HG03095 (cell line): ENCODE results near the gene MGAT1.
"Not testable (repeated sequence)": the region's sequence is repeated elsewhere in the genome, so short reads cannot be mapped to it uniquely, and the experiment has no call there.

Source experiments
- ATAC-seq: cut with Tn5 transposase; IDR thresholded peaks from one replicate; pipeline ENCODE4 v1.9.1; 2021; ENCODE audit warnings: moderate library complexity; ENCODE audit not compliant: unreplicated experiment

MGAT1 gene

GRCh38 chr5:180786531-180787398 is 15.8 kb downstream of the MGAT1 start:
- no peak for ATAC-seq

- no peak for ATAC-seq
Observed at GRCh38 chr5:180785794-180786221, 16.8 kb downstream of the MGAT1 start.

- ATAC-seq: no peak
Observed at GRCh38 chr5:180785121-180785781, 17.4 kb downstream of the MGAT1 start.

- ATAC-seq: no peak
Observed at GRCh38 chr5:180784497-180785097, 18.0 kb downstream of the MGAT1 start.

DNA sequence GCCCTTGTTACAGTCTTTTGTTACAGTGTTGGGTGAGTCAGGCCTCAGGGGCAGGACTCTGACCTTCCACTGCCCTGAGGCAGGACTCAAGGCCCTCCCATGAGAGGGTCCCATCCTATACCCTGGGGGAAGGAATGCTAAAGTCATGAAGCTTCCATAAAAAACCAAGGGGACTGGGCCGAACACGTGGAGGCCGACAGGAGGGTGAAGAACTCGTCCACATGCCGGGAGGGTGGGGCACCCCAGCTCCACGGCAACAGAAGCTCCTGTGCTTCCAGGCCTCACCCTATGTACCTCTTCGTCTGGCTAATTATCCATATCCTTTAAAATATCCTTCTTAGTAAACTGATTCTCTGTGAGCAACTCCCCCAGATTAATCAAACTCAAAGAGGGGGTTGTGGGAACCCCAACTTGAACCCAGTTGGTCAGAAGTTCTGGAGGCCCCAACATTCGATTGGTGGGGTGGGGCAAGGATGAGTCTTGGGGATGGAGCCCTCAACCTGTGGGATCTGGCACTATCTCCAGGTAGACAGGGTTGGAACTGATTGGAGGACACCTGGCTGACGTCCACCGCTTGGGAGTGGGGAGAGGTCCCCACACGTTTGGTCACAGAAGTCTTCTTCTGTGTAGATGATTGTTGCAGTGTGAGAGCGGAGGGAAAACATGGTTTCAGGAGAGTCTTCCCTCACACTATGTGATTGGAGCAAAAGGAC is 19.1 kb downstream of the MGAT1 start:
- no peak for ATAC-seq

DNA sequence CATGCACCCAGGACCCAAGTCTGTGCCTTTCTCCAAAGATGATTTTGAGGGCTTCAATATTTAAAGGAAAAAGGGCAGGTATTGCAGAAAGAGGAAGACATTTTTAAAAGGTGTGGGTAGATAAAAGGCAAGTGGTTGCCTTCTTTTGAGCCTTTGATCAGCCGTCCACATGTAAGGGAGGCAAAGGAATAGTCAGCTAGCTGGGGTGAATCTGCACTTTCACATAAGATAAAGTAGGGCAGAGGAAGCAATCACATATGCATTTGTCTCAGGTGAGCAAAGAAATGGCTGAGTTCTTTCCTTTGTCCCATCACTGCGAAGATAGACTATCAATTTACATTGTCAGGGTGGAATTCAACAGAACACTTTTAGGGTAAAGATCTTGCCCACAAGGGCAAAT is 19.9 kb downstream of the MGAT1 start:
- ATAC-seq: no peak

DNA sequence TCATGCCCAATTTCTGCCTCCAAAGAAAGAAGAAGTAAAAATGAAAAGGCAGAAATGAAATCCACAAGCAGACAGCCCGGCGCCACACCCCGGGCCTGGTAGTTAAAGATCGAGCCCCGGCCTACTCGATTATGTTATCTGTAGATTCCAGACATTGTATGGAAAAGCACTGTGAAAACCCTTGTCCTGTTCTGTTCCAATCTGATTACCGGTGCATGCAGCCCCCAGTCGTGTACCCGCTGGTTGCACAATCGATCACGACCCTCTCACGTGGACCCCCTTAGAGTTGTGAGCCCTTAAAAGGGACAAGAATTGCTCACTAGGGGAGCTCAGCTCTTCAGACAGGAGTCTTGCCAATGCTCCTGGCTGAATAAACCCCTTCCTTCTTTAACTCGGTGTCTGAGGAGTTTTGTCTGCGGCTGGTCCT is 20.7 kb downstream of the MGAT1 start:
- not testable (repeated sequence) for ATAC-seq

- no peak for ATAC-seq
Observed at GRCh38 chr5:180779985-180780610, 22.5 kb downstream of the MGAT1 start.

GRCh38 chr5:180777475-180777874 is 25.1 kb downstream of the MGAT1 start:
- ATAC-seq: no peak

GRCh38 chr5:180776376-180776775 is 26.2 kb downstream of the MGAT1 start:
- no peak for ATAC-seq

DNA sequence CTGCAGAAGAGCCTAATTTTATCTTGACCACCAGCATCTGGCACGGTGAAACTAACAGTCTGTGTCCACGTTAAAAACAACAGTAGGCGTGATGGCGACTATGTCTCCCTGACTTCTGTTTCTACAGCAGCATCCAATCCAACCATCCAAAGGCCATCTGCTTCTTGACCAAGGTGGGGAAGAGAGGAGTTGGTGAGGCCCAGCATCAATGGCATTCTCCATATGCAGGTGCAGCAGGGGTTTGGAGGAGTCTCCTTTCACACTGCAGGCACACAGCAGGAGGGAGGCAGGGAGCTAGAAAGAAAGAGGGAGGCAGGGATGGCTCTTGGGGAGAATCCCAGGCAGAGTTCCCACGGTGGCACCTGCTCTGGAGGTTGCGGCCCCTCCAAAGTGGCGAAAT is 27.0 kb downstream of the MGAT1 start:
- ATAC-seq: no peak

DNA sequence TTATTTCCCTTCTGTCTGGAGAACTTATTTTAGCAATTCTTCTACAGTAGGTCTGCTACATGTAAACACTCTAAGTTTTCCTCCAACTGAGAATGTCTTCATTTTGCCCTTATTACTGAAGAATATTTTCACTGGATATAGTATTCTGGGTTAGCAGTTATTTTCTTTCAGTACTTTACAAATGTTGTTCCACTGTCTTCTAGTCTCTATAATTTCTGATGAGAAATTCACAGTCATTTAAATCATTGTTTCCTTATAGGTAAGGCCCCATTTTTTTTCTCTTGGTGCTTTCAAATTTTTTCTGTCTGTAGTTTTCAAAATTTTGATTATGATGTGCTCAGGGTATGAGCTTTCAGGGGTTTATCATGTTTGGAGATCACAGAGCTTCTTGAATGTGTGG is 30.8 kb downstream of the MGAT1 start:
- no peak for ATAC-seq

DNA sequence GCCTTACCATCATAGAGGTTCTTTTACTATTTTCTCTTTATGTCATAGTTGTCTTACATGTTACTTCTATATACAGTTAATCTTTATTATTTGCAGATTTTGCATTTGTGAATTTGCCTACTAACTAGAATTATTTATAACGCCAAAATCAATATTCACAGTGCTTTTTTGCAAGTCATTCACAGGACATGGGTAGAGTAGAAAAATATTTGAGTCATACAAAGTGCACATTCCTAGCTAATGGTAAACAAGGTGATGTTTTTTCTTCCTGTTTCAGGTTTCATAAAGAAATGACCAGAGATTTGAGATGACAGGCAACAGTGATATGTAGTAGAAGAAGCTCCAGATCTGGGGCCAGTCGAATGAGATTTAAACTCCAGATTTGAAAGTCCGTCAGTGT is 32.8 kb downstream of the MGAT1 start:
- ATAC-seq: no peak

DNA sequence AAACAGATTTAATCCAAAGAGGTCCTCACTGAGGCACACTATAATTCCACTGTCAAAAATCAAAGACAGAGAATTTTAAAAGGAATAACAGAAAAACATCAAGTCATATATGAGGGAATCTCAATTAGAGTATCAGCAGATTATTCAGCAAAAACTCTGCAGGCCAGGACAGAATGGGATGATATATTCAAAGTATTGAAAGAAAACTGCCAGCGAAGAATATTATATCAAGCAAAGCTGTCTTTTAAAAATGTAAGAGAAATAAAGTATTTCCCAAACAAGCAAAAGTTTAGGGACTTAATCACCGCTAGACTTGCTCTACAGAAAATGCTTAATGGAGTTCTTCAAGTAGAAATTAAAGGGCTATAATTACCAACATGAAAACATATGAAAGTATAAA is 47.0 kb downstream of the MGAT1 start:
- ATAC-seq: no peak

DNA sequence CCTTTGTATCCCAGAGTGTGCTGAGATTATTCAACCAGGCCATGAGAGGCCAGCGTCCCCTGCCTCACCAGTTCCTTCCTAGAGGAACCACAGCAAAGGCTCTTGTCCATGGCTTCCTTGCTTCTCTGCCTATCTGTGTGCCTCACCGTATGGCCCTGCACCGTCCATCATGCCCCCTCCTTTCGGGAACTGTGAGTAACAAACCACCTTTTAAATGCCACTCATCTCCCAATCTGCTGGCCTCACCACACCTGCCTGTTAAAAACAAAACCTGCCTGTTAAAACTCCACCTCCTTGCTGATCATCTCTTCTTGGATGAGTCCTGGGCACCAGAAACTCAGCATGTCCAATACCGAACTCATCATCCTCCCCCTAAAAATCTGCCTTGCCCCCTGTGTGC is 58.4 kb downstream of the MGAT1 start:
- no peak for ATAC-seq

DNA sequence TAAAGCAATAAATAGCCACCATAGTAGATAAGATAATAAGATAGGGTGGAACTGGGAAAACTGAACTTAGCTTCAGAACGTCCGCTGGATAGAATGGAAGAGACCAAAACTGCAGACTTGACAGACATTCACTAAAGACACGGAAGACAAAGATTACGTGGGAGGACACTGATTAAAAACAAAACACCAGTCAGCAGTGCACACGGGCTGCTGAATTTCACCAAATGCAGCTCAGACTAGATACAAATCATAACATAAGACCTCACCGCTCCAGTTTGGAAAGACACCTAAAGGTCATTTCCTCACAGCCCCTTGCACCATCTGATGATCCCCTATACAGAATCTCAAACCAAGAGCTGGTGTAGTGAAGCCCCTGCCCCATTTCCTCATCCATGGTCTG is 59.9 kb downstream of the MGAT1 start:
- no peak for ATAC-seq

DNA sequence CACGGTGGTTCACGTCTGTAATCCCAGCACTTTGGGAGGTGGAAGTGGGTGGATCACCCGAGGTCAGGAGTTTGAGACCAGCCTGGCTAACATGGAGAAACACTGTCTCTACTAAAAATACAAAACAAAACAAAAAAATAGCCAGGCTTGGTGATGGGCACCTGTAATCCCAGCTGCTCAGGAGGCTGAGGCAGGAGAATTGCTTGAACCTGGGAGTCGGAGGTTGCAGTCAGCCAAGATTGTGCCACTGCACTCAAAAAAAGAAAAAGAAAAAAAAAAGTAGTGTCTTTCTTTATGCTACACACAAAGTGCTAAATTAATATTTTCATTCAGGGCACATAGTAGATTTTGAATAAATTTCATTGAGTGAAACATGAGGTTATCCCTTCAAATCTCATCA is 61.7 kb downstream of the MGAT1 start:
- not testable (repeated sequence) for ATAC-seq

DNA sequence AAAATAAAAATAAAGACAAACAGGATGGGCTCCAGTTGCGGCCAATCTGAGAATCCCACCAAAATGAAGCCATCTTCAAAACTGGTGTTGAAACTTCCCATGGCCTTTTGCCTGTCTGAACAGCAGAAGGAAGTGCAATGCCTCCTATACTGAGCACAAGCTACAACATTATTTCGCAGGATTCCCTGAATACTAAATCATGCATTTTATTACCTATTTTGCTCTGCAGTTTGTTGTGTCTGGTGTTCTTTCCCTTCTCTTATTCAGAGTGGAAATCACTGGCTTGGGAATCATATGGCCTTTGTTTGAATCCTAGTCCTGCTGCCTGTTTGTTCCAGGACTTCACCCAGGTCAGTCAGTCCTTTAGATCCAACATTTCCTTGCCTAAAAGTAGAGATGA is 62.6 kb downstream of the MGAT1 start, which contains the start of gene OR2Y1:
TSS of gene OR2Y1 (minus strand) at position 101 of the 400 bp plus-strand sequence. CDS start at position 101, 0 bp downstream.
- ATAC-seq: no peak

GRCh38 chr5:180739271-180739670 is 63.3 kb downstream of the MGAT1 start:
- ATAC-seq: no peak

DNA sequence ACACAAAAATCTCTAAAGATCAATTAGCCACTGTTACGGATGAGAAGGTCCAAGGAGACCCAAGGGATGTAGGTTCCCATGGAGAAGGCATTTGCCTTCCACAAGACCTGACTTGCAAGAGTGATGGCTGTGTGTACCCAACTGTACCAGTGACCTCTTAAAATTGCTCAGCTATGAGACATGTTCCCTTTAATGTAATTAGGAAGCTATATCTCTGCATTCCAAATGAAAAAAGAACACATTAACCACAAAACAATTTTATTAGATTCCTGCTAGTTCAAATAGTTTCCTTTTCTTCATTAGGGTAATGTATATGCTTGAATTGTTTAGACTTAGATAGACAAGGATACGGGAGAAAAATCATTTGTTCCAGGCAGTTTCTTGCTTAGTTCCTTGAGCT is 66.1 kb downstream of the MGAT1 start:
- ATAC-seq: no peak
